MM.1S (cell line): Measurements from ENCODE around the gene C3.

Source experiments
- DNase-seq: peaks from one replicate; pipeline ENCODE4 v3.0.0-alpha.2; 2015
- H2AFZ ChIP-seq: fragments of 300-600 bp; sonication (generic); 2 replicates; pipeline ENCODE4 v1.6.0; 2016; ENCODE audit warnings: antibody characterized with exemption, low read length
- H3F3A ChIP-seq: fragments of 300-600 bp; sonication (generic); 2 replicates; pipeline ENCODE4 v1.6.1; 2016; ENCODE audit warnings: mild to moderate bottlenecking, antibody characterized with exemption, low read length, moderate library complexity, mixed read lengths; ENCODE audit not compliant: insufficient read depth
- H3K27ac ChIP-seq: fragments of 300-600 bp; sonication (generic); 2 replicates; pipeline ENCODE4 v1.5.1; 2016; ENCODE audit warnings: mild to moderate bottlenecking, low read length
- H3K27me3 ChIP-seq: fragments of 300-600 bp; sonication (generic); replicated peaks from 2 replicates; pipeline ENCODE4 v1.6.0; 2016; ENCODE audit warnings: low read length; ENCODE audit not compliant: insufficient read depth
- H3K36me3 ChIP-seq: fragments of 300-600 bp; sonication (generic); replicated peaks from 2 replicates; pipeline ENCODE4 v1.6.1; 2016; ENCODE audit warnings: mild to moderate bottlenecking, low read length, mixed read lengths; ENCODE audit not compliant: insufficient read depth
- H3K4me1 ChIP-seq: fragments of 300-600 bp; sonication (generic); 2 replicates; pipeline ENCODE4 v1.6.1; 2016; ENCODE audit warnings: low read length, mixed read lengths
- H3K4me2 ChIP-seq: fragments of 300-600 bp; sonication (generic); 2 replicates; pipeline ENCODE4 v1.6.0; 2016; ENCODE audit warnings: low read depth, low read length
- H3K4me3 ChIP-seq: fragments of 300-600 bp; sonication (generic); 2 replicates; pipeline ENCODE4 v1.5.1; 2016; ENCODE audit warnings: low read length, mixed read lengths
- H3K79me2 ChIP-seq: fragments of 300-600 bp; sonication (generic); 2 replicates; pipeline ENCODE4 v1.6.1; 2016; ENCODE audit warnings: mixed run types, low read length, mixed read lengths
- H3K9ac ChIP-seq: fragments of 300-600 bp; sonication (generic); 2 replicates; pipeline ENCODE4 v1.6.1; 2016; ENCODE audit warnings: low read length, mixed read lengths
- H3K9me2 ChIP-seq: fragments of 300-600 bp; sonication (generic); replicated peaks from 2 replicates; pipeline ENCODE4 v1.6.1; 2016; ENCODE audit warnings: mild to moderate bottlenecking, low read length, mixed read lengths; ENCODE audit not compliant: insufficient read depth
- H3K9me3 ChIP-seq: fragments of 300-600 bp; sonication (generic); replicated peaks from 2 replicates; pipeline ENCODE4 v1.6.1; 2016; ENCODE audit warnings: mild to moderate bottlenecking, low read length, mixed read lengths; ENCODE audit not compliant: insufficient read depth
- H4K20me1 ChIP-seq: fragments of 300-600 bp; sonication (generic); 2 replicates; pipeline ENCODE4 v1.6.1; 2016; ENCODE audit warnings: mild to moderate bottlenecking, low read length, moderate library complexity, mixed read lengths; ENCODE audit not compliant: insufficient read depth
- CTCF ChIP-seq: fragments of 300-600 bp; sonication (generic); IDR thresholded peaks from 2 replicates; pipeline ENCODE4 v1.5.1; 2016; ENCODE audit warnings: antibody characterized with exemption, low read length, mixed read lengths
- EZH2 ChIP-seq: fragments of 300-600 bp; sonication (generic); optimal IDR thresholded peaks from 2 replicates; pipeline ENCODE3; 2017; ENCODE audit warnings: low read depth, mild to moderate bottlenecking, antibody characterized with exemption, low read length, mixed read lengths
- EZH2phosphoT487 ChIP-seq: fragments of 300-600 bp; sonication (generic); IDR thresholded peaks from 2 replicates; pipeline ENCODE4 v1.6.1; 2018; ENCODE audit warnings: antibody characterized with exemption, low read length

The C3 gene

GRCh38 chr19:6706633-6706958 lies 13.9 kb downstream of the C3 start:
- H3K79me2 ChIP-seq = no peaks in the 10 kb centered on the region
- H2AFZ ChIP-seq = no peak overlapping the region
- H3K4me1 ChIP-seq = no peaks in the 10 kb centered on the region
- H3K27me3 ChIP-seq = peaks cover 84% of the 10 kb centered on the region
- H3K9me2 ChIP-seq = no peaks in the 10 kb centered on the region
- no peak overlapping the region for H3K4me3 ChIP-seq
- TF ChIP-seq CTCF = no peak
- no peak for TF ChIP-seq EZH2
- no peak for TF ChIP-seq EZH2phosphoT487
- no peaks in the 10 kb centered on the region for H3F3A ChIP-seq
- no peak overlapping the region for H3K4me2 ChIP-seq
- H4K20me1 ChIP-seq = no peaks in the 10 kb centered on the region
- no peak overlapping the region for H3K27ac ChIP-seq
- H3K9me3 ChIP-seq = no peaks in the 10 kb centered on the region
- no peaks in the 10 kb centered on the region for H3K36me3 ChIP-seq
- H3K9ac ChIP-seq = no peak overlapping the region
- DNase-seq = no peak

- H3K27me3 ChIP-seq = peaks cover 83% of the 10 kb centered on the region
- no peak for DNase-seq
- H3K4me1 ChIP-seq = no peaks in the 10 kb centered on the region
- H3K4me2 ChIP-seq = no peak overlapping the region
- H3K9me2 ChIP-seq = no peaks in the 10 kb centered on the region
- no peaks in the 10 kb centered on the region for H3F3A ChIP-seq
- no peak overlapping the region for H2AFZ ChIP-seq
- H3K27ac ChIP-seq = no peak overlapping the region
- no peaks in the 10 kb centered on the region for H3K9me3 ChIP-seq
- no peaks in the 10 kb centered on the region for H3K79me2 ChIP-seq
- TF ChIP-seq EZH2phosphoT487 = no peak
- H4K20me1 ChIP-seq = no peaks in the 10 kb centered on the region
- H3K36me3 ChIP-seq = no peaks in the 10 kb centered on the region
- no peak overlapping the region for H3K9ac ChIP-seq
- H3K4me3 ChIP-seq = no peak overlapping the region
Measured at GRCh38 chr19:6705931-6706632, 14.4 kb downstream of the C3 start.

GRCh38 chr19:6700586-6701316 lies 19.7 kb downstream of the C3 start:
- H3K9me3 ChIP-seq = no peaks in the 10 kb centered on the region
- no peak overlapping the region for H3K9ac ChIP-seq
- H2AFZ ChIP-seq = no peak overlapping the region
- no peaks in the 10 kb centered on the region for H3K79me2 ChIP-seq
- H3K4me3 ChIP-seq = no peak overlapping the region
- no peak for DNase-seq
- no peaks in the 10 kb centered on the region for H3K36me3 ChIP-seq
- H3F3A ChIP-seq = no peaks in the 10 kb centered on the region
- no peaks in the 10 kb centered on the region for H3K4me1 ChIP-seq
- no peak for TF ChIP-seq EZH2phosphoT487
- no peak for TF ChIP-seq CTCF
- no peak for TF ChIP-seq EZH2
- H3K4me2 ChIP-seq = no peak overlapping the region
- H3K9me2 ChIP-seq = no peaks in the 10 kb centered on the region
- H4K20me1 ChIP-seq = no peaks in the 10 kb centered on the region
- no peak overlapping the region for H3K27ac ChIP-seq
- H3K27me3 ChIP-seq = peaks cover 78% of the 10 kb centered on the region

- peaks cover 81% of the 10 kb centered on the region for H3K27me3 ChIP-seq
- H3K4me2 ChIP-seq = no peak overlapping the region
- H3K9ac ChIP-seq = no peak overlapping the region
- H3K4me3 ChIP-seq = no peak overlapping the region
- no peak for DNase-seq
- no peaks in the 10 kb centered on the region for H4K20me1 ChIP-seq
- no peaks in the 10 kb centered on the region for H3F3A ChIP-seq
- TF ChIP-seq EZH2phosphoT487 = no peak
- TF ChIP-seq EZH2 = no peak
- no peak for TF ChIP-seq CTCF
- no peak overlapping the region for H2AFZ ChIP-seq
- no peaks in the 10 kb centered on the region for H3K4me1 ChIP-seq
- no peaks in the 10 kb centered on the region for H3K9me3 ChIP-seq
- no peaks in the 10 kb centered on the region for H3K79me2 ChIP-seq
- no peaks in the 10 kb centered on the region for H3K9me2 ChIP-seq
- H3K36me3 ChIP-seq = no peaks in the 10 kb centered on the region
- no peak overlapping the region for H3K27ac ChIP-seq
Measured at GRCh38 chr19:6699935-6700334, 20.5 kb downstream of the C3 start.
